ENCODE measurements around the gene DCANP1. TPM values are rescaled to one million over a fixed set of nuclear protein-coding genes. Genes with fewer than 3 reads are reported as not detected.

Gene DCANP1
- total and polyA plus RNA-seq, 2 of the 13 experiments (the other 11 are each of a cell fraction or from before 2014, with no cell fraction given): not detected

- TF ChIP-seq HINFP (CRISPR knock-in tag; IDR thresholded peaks at IDR 0.05; ENCODE audit: low read depth) (0 out of 2 replicates have a peak, but pooled peaks have one; percentile 50), CREM (IDR thresholded peaks at IDR 0.05) (peak; percentile 57; the same call in 1 of the 2 replicates), CREM (CRISPR knock-in tag; IDR thresholded peaks at IDR 0.05) (no peak), FOSL1 (CRISPR knock-in tag; IDR thresholded peaks at IDR 0.05; ENCODE audit: borderline replicate concordance) (0 out of 2 replicates have a peak, but pooled peaks have one; percentile 20), NR1H2 (CRISPR knock-in tag; IDR thresholded peaks at IDR 0.05; ENCODE audit: borderline replicate concordance, low read depth) (no peak), ZNF296 (CRISPR knock-in tag; conservative IDR thresholded peaks at IDR 0.05) (no peak), TBL1XR1 (IDR thresholded peaks at IDR 0.05; ENCODE audit: borderline replicate concordance, low read length, partially characterized antibody) (no peak), SOX13 (IDR thresholded peaks at IDR 0.05) (peak; percentile 52; the same call in 1 of the 2 replicates), SOX13 (CRISPR knock-in tag; conservative IDR thresholded peaks at IDR 0.05 in 1 of 2, IDR thresholded peaks at IDR 0.05 in 1 of 2) (peak in 1 of 2 experiments; percentile 77; a peak in 2 of 4 replicates), KLF13 (CRISPR knock-in tag; IDR thresholded peaks at IDR 0.05) (no peak), ZNF460 (CRISPR knock-in tag; IDR thresholded peaks at IDR 0.05; ENCODE audit: borderline replicate concordance) (no peak), ZNF790 (CRISPR knock-in tag; IDR thresholded peaks at IDR 0.05; ENCODE audit: borderline replicate concordance) (no peak), ZNF326 (CRISPR knock-in tag; IDR thresholded peaks at IDR 0.05; ENCODE audit: borderline replicate concordance) (no peak), ZNF142 (CRISPR knock-in tag; IDR thresholded peaks at IDR 0.05) (no peak), ATF6 (CRISPR knock-in tag; conservative IDR thresholded peaks at IDR 0.05) (no peak), ZBED4 (CRISPR knock-in tag; IDR thresholded peaks at IDR 0.05; ENCODE audit: borderline replicate concordance) (peak; percentile 96)
Measured at GRCh38 chr5:135482381-135482933, 35.3 kb upstream of the DCANP1 start (continued).

Measured in HepG2 (cell line).